ENCODE results near the gene GBP2. TPM values are rescaled to one million over a fixed set of nuclear protein-coding genes. Genes with fewer than 3 reads are reported as not detected.

Gene GBP2
- total and polyA plus RNA-seq, 12 donors = 13.8 to 356 (median 204) TPM

DNA sequence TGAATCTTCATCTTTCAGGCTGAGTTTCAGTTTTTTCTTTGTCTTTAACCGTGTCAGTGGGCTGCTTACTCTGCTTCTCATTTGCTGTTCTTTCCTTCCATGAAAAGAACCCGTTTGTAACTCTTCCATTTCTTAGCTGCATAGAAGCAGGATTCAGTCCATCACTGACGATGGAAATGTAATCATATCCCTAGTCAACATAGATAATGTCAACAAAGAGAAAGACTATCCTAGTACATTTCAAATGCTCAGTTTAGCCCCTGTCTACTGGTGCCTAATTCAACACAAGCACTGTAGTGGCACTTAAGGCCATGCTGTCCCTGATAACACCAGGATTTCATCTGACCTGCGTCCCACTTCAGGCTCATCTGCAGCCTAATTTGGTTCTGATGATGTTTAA, 61.3 kb downstream of the GBP2 start:
- Histone ChIP-seq H3K4me1 (replicated peaks in 1 of 2) (peaks cover 6 to 23% of the 10 kb centered on the region in 2 donors), H3K4me3 (peak overlapping the region in 3 of 4 donors; percentile 54 to 65 (median 65)), H3K27ac (peak overlapping the region; percentile 40 to 81 (median 73)), H3K27me3 (no peaks in the 10 kb centered on the region), H3K36me3 (replicated peaks in 1 of 2) (peaks cover 0 to 8% of the 10 kb centered on the region in 2 donors), H3K9me3 (replicated peaks in 1 of 3) (no peaks in the 10 kb centered on the region)
- WGBS, 4 donors = 0 to 8% (median 4%) methylated on average over 4 of the region's 4 CpGs
- intact Hi-C loops (cut with DNase I) = no loop called here
- no peak for DNase-seq
- no peak for TF ChIP-seq POLR2A (IDR thresholded peaks at IDR 0.05)
- TF ChIP-seq, protein P1, sequence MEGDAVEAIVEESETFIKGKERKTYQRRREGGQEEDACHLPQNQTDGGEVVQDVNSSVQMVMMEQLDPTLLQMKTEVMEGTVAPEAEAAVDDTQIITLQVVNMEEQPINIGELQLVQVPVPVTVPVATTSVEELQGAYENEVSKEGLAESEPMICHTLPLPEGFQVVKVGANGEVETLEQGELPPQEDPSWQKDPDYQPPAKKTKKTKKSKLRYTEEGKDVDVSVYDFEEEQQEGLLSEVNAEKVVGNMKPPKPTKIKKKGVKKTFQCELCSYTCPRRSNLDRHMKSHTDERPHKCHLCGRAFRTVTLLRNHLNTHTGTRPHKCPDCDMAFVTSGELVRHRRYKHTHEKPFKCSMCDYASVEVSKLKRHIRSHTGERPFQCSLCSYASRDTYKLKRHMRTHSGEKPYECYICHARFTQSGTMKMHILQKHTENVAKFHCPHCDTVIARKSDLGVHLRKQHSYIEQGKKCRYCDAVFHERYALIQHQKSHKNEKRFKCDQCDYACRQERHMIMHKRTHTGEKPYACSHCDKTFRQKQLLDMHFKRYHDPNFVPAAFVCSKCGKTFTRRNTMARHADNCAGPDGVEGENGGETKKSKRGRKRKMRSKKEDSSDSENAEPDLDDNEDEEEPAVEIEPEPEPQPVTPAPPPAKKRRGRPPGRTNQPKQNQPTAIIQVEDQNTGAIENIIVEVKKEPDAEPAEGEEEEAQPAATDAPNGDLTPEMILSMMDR (IDR thresholded peaks at IDR 0.05) = no peak

DNA sequence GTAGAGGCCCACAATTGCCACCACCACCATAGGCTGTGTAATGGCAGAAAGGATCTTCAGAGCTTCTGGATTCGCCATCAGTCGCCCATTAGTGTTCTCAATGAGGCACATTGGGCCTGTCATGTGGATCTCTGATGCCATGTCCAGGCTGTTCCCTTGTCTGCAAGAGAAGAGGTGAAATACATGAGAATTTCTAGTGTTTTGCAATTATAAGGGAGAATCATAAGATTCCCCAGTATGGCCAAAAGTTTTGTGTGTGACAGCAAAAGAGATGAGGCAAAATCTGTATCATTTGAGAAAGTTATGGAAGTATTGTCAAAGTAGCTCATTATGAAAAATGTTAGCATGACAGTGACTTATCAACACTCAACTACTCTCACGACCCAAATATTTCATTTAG, 62.8 kb downstream of the GBP2 start:
- H3K9me3 ChIP-seq (replicated peaks in 1 of 3) = no peaks in the 10 kb centered on the region
- 87 to 93% (median 88%) methylated on average over 3 of the region's 3 CpGs for WGBS, 4 donors
- H3K27ac ChIP-seq = no peak overlapping the region
- intact Hi-C loops (cut with DNase I) = no loop called here
- no peaks in the 10 kb centered on the region for H3K27me3 ChIP-seq
- peaks cover 0 to 19% of the 10 kb centered on the region in 2 donors for H3K36me3 ChIP-seq (replicated peaks in 1 of 2)
- DNase-seq = no peak
- H3K4me3 ChIP-seq = no peak overlapping the region
- peaks cover 4 to 23% of the 10 kb centered on the region in 2 donors for H3K4me1 ChIP-seq (replicated peaks in 1 of 2)
- TF ChIP-seq, protein P1 (IDR thresholded peaks at IDR 0.05) = no peak
- no peak for TF ChIP-seq POLR2A (IDR thresholded peaks at IDR 0.05)

DNA sequence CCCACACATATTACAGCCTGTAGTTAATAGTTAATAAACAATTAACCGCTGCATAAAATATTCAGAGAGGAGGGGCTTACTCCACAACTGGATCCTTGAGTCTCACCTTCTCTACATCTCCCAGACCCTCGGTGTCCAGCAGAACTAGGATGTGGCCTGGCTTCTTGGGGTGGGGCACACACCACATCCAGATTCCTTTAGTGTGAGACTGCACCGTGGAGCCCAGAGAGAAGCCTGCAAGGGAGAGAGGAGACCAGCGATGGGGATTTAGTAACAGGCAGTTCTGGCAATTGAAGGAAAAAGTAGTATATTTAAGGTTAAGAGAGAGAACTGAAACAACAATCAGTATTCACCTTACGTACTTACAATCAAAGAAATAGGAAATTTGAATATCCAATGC, 65.8 kb downstream of the GBP2 start:
- no peak overlapping the region for H3K4me3 ChIP-seq
- peaks cover 0 to 38% of the 10 kb centered on the region in 2 donors for H3K36me3 ChIP-seq (replicated peaks in 1 of 2)
- H3K27me3 ChIP-seq = no peaks in the 10 kb centered on the region
- no peak for TF ChIP-seq POLR2A (IDR thresholded peaks at IDR 0.05)
- TF ChIP-seq, protein P1 (IDR thresholded peaks at IDR 0.05) = no peak
- DNase-seq = no peak
- H3K9me3 ChIP-seq (replicated peaks in 1 of 3) = no peaks in the 10 kb centered on the region
- no peak overlapping the region for H3K27ac ChIP-seq
- peaks cover 4 to 17% of the 10 kb centered on the region in 2 donors for H3K4me1 ChIP-seq (replicated peaks in 1 of 2)
- intact Hi-C loops (cut with DNase I) = no loop called here
- WGBS, 4 donors = 73 to 98% (median 88%) methylated on average over 5 of the region's 5 CpGs

Other genes starting within 250 kb of the GBP2 start
- gene GTF2B, start 234.5 kb downstream of the GBP2 start, total RNA-seq = 10 to 100 TPM; 23.1 to 70.2 (median 28.1) TPM
- 10 to 100 TPM; 15.1 to 55.6 (median 25.8) TPM for gene GTF2B, start 234.5 kb downstream of the GBP2 start, polyA plus RNA-seq
- gene KYAT3, start 133.5 kb downstream of the GBP2 start, total RNA-seq = 10 to 100 TPM; 22.2 to 51.1 (median 39.9) TPM
- 10 to 100 TPM; 16.0 to 64.3 (median 21.1) TPM for gene KYAT3, start 133.5 kb downstream of the GBP2 start, polyA plus RNA-seq
- gene RBMXL1, start 133.5 kb downstream of the GBP2 start, total RNA-seq = 10 to 100 TPM in 7 of 9 donors, 1 to 10 TPM in 2; 6.2 to 20.0 (median 14.9) TPM
- 1 to 10 TPM; 2.4 to 7.6 (median 2.5) TPM for gene RBMXL1, start 133.5 kb downstream of the GBP2 start, polyA plus RNA-seq
- 10 to 100 TPM; 14.8 to 54.4 (median 26.8) TPM for gene GBP3, start 103.2 kb downstream of the GBP2 start, total RNA-seq
- 10 to 100 TPM in 2 of 3 donors, 1 to 10 TPM in 1; 4.1 to 27.0 (median 10.1) TPM for gene GBP3, start 103.2 kb downstream of the GBP2 start, polyA plus RNA-seq
- 100 to 1,000 TPM in 1 of 9 donors, 10 to 100 TPM in 5, 1 to 10 TPM in 3; 6.1 to 107 (median 15.6) TPM for gene GBP1, start 60.9 kb downstream of the GBP2 start, total RNA-seq
- 10 to 100 TPM; 13.9 to 25.4 (median 20.4) TPM for gene GBP1, start 60.9 kb downstream of the GBP2 start, polyA plus RNA-seq
- gene GBP7, start 49.9 kb upstream of the GBP2 start, total RNA-seq = under 1 TPM in 7 of 9 donors, not detected in 2; 0.14 to 0.74 (median 0.32) TPM
- 1 to 10 TPM; 1.3 to 3.2 (median 2.0) TPM for gene GBP7, start 49.9 kb upstream of the GBP2 start, polyA plus RNA-seq
- 10 to 100 TPM in 3 of 9 donors, 1 to 10 TPM in 6; 4.7 to 63.5 (median 8.3) TPM for gene GBP4, start 72.8 kb upstream of the GBP2 start, total RNA-seq
- gene GBP4, start 72.8 kb upstream of the GBP2 start, polyA plus RNA-seq = 1 to 10 TPM; 6.2 to 8.9 (median 6.8) TPM
- 10 to 100 TPM in 1 of 9 donors, 1 to 10 TPM in 5, under 1 TPM in 3; 0.18 to 31.0 (median 2.7) TPM for gene GBP5, start 146.7 kb upstream of the GBP2 start, total RNA-seq
- gene GBP5, start 146.7 kb upstream of the GBP2 start, polyA plus RNA-seq = 1 to 10 TPM; 1.2 to 2.4 (median 2.4) TPM
- gene GBP6, start 237.9 kb upstream of the GBP2 start, total RNA-seq = under 1 TPM in 3 of 9 donors, not detected in 6; 0.07 to 0.54 (median 0.08) TPM
- under 1 TPM in 2 of 3 donors, not detected in 1; 0.08 to 0.24 TPM for gene GBP6, start 237.9 kb upstream of the GBP2 start, polyA plus RNA-seq

All from adrenal gland (tissue), 12 donors.